Stimulated activated CD4-positive, alpha-beta T cell treated with anti-CD3 and anti-CD28 coated beads, Interleukin-15, amount 100 ng/mL, for 48 hours (primary cell): ENCODE measurements around the gene ZSWIM8.
A peak's percentile ranks its signal among the peaks of the same experiment; 100 is the strongest.
"Not testable (repeated sequence)": the region's sequence is repeated elsewhere in the genome, so short reads cannot be mapped to it uniquely, and the experiment has no call there.

Experiments
- DNase-seq, 2 donors: peaks; one replicate each; pipeline ENCODE4 v3.0.0-alpha.2; 2020; ENCODE audit warnings: low read depth in 2 of 2

ZSWIM8 gene

DNA sequence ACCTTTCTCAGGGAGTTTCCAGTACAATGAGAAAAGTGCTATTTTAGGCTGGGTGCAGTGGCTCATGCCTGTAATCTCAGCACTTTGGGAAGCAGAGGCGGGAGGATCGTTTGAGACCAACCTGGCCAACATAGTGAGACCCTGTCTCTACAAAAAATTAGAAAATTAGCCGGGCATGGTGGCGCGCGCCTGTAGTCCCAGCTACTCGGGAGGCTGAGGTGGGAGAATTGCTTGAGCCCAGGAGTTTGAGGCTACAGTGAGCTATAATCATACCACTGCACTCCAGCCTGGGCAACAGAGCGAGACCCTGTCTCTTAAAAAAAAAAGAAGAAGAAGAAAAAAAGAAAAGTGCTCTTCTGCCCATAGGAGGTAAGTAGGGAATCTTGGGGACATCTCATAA is 10.6 kb downstream of the ZSWIM8 start:
- not testable (repeated sequence) for DNase-seq

- DNase-seq, result no peak
Observed at GRCh38 chr10:73796766-73797165, 11.4 kb downstream of the ZSWIM8 start.

DNA sequence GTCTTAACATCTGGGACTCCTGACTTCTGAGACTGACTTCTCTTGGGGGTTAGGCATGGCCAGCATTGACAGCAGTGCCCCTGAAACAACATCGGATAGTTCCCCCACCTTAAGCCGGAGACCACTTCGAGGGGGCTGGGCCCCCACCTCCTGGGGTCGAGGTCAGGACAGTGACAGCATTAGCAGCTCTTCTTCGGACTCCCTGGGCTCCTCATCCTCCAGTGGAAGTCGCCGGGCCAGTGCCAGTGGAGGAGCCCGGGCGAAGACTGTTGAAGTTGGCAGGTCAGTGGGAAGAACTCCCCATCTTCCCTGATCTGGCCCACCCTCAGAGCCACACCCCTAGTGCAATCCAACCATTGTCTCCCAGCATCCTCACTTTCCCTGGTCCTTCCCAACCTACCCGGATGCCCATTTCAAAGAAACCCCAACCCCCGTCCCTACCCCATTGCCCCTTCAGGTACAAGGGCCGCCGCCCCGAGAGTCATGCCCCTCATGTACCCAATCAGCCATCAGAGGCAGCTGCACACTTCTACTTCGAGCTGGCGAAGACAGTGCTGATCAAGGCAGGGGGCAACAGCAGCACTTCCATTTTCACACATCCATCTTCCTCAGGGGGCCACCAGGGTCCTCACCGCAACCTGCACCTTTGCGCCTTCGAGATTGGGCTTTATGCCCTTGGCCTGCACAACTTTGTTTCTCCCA is 12.1 kb downstream of the ZSWIM8 start:
- DNase-seq, result no peak

DNA sequence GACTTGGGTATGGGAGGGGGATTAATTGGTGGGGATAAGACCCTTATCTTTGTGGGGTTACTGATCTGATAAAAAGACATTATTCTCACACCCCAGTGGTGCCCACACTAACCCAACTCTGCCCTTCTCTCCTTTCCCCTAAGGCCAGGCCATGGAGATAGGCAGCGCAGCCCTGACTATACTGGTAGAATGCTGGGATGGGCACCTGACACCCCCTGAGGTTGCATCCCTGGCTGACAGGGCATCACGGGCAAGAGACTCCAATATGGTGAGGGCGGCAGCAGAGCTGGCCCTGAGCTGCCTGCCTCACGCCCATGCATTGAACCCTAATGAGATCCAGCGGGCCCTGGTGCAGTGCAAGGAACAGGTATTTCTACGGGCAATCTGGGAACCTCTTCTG is 12.7 kb downstream of the ZSWIM8 start:
- DNase-seq, result no peak

DNA sequence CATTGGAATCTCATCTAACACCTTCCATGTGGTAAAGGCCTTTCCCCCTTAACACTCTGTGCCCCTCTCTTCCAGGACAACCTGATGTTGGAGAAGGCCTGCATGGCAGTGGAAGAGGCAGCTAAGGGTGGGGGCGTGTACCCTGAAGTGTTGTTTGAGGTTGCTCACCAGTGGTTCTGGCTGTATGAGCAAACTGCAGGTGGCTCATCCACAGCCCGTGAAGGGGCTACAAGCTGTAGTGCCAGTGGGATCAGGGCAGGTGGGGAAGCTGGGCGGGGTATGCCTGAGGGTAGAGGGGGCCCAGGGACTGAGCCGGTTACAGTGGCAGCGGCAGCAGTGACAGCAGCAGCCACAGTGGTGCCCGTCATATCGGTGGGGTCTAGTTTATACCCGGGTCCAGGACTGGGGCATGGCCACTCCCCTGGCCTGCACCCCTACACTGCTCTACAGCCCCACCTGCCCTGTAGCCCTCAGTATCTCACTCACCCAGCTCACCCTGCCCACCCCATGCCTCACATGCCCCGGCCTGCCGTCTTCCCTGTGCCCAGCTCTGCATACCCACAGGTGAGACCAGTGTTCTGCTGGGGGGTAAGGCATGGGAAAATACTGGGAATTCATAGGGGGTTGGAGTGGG is 13.6 kb downstream of the ZSWIM8 start:
- no peak for DNase-seq

- DNase-seq, result no peak
Observed at GRCh38 chr10:73799899-73800559, 14.6 kb downstream of the ZSWIM8 start.

GRCh38 chr10:73800560-73801252 is 15.3 kb downstream of the ZSWIM8 start:
- no peak for DNase-seq

- DNase-seq, result no peak
Observed at GRCh38 chr10:73801253-73801590, 15.8 kb downstream of the ZSWIM8 start.

- DNase-seq, result no peak
Observed at GRCh38 chr10:73802276-73802991, 17.0 kb downstream of the ZSWIM8 start.

DNA sequence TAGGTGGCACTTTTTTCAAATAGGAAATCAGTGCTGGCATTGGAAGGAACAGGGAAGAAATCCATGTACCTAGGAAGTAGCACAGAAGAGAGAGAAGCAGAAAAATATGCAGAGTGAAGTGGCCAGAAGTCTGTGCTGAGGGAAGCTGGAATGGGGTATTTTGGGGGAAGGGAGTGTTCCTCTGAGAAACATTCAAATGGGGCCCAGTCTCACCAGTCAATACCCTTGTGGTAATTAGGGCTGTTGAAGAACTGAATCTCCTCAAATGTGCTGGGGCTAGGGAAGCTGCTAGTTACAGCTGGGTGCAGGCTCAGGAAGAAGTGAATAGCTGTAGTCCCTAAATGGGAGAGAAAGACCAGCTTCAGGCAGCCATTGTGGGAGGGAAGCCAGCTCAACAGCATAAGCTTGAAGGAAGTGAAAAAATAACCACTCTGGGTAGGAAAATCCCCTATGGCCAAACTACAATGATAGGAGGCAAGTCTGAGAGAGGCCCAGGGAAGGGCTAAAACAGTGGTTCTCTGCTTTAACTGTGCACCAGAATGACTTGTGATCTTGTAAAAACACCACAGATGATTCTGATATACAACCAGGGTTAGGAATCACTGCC is 18.4 kb downstream of the ZSWIM8 start:
- no peak for DNase-seq

DNA sequence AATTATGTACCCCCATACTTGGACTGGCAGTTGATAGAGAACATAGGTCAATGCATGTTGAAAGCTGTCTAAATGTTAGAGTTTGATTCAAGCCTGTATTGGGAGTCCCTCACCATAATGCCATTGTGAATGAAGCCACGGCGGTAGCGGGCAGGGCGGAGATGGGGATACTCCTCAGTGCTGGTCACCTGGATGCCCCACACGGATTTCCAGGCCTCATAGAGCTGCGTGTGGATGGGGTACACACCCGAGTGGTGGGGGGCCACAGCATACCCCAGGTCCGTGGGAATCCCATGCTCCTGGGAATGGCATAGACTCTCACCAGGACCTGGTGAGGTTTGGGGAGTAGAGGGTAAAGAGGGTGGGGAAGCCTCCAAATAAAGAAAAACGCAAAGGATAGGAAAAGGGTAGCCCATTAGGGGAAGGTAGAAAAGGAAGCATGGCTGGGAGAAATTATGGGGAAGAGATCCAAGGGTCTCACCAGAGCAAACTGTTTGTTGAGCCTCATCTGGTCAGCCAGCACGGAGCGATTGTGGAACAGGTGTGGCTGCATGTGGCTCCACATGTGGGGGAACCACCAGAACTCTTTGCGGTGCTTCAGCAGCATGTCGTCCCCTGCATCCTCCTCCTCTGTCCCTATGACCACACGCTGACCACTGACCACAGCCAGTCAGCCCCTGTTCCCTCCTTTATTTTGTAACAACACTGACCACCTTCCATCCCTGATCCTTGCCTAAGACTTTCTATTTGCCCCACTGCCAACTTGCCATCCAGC is 21.0 kb downstream of the ZSWIM8 start:
- no peak for DNase-seq

- DNase-seq, result no peak
Observed at GRCh38 chr10:73807471-73807870, 22.1 kb downstream of the ZSWIM8 start.

- no peak for DNase-seq
Observed at GRCh38 chr10:73808021-73808815, 22.8 kb downstream of the ZSWIM8 start.

DNA sequence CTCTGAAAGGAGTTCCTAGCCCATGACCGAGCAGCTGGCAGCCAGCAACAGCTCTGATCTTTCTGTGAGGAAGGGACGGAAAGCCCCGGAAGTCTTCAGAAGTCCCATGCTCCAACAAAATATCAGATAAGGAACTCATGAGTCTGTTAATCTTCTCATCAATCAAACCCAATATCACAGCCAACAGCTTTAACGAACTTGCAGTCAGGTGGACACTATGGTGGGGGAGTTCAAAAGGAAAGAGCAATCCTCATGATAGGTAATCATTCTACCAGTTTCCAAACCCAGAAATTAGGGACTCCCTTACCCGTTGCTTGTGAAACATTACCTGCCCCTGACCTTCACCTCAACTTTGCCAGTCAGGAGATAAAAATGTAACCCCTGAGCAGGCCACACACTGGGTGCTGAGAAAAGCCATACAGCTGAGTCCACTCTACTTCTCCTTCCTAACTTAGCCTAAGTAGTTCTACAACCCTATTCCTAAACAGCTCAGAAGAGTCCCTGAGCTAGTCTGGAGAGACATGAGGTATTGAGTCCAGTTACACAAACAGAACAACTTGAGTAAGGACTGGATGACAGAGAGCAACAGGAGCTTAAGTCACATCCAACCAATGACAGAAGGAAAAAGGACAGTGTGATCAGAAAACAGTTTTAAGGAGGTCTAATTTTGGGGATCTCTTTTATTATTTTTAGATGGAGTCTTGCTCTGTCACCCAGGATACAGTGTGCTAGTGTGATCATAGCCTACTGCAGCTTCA is 23.8 kb downstream of the ZSWIM8 start:
- DNase-seq, result no peak

DNA sequence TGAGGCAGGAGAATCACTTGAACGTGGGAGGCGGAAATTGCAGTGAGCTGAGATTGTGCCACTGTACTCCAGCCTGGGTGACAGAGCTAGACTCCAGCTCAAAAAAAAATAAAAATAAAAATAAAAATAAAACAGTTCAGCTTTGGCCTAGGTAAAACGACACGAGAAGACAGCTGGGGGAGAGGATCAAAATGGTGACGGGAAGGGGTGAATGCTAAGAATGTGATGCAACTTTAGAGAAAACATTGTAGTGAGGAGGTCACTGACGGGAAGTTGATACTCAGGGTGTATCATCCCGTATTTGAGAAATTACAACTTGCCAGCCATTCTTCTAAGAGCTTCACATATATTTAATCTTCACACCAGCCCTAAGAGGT is 24.9 kb downstream of the ZSWIM8 start:
- no peak for DNase-seq

DNA sequence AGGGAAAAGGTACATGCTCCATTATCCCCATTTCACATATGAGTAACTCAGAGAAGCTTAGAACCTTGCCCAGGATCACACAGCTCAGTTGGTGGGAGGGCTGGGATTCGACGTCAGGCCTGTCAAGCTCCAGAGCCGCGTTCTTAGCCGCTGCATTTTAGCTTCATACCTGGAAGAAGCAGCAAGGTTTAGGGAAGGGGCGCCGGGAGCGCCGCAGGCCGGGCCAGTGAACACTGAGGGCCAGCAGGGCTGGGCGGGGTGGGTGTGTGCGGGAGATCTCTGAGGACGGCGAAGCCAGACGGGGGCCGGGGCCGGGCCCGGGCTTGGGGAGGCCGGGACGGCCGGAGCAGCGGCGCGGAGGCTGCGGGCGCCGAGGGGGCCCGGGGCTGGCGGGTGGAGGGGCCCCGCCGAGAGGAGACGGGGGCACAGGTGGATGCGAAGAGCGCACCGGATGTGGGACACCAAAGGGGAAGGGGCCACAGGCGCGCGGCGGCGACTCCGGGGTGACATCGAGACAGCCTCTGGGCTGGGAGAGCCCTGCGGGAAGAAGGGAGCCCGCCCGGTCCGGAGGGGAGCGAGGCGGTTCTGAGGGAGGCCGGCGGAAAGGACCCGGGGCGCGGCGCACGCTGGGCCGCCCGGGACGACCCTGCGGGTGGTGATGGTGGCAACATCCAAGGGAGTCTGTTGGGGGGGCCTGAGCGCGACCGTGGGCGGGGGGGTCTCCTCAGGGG is 25.5 kb downstream of the ZSWIM8 start:
- peak; percentile 19 to 27 for DNase-seq

DNA sequence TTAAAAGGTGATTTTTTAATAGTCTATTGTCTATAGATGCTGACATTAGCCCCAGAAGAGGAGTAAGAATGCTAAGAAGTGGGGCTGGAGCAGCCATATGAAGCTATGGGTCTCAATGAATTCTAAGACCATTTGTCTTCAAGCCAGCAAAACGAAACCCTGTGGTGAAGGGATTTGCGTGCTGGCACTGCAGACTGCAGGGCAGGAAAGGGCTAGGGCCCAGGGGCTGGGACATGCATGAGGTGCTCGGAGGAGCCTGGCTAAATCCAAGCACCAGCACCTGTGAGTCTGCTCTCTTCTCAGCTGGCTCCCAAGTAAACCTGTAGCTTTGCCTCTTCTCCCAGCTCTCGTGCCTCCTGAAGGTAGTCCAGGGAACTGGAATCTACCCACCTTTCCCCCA is 27.3 kb downstream of the ZSWIM8 start:
- DNase-seq, result no peak

GRCh38 chr10:73813333-73813732 is 27.9 kb downstream of the ZSWIM8 start:
- no peak for DNase-seq
